Islet precursor cell (in vitro differentiated cells): ENCODE measurements around the gene PAIP2.
"Not testable (repeated sequence)": the region's sequence is repeated elsewhere in the genome, so short reads cannot be mapped to it uniquely, and the experiment has no call there.

Source experiments
- DNase-seq: peaks from one replicate; pipeline ENCODE4 v3.0.0-alpha.2; 2018

PAIP2 gene

DNA sequence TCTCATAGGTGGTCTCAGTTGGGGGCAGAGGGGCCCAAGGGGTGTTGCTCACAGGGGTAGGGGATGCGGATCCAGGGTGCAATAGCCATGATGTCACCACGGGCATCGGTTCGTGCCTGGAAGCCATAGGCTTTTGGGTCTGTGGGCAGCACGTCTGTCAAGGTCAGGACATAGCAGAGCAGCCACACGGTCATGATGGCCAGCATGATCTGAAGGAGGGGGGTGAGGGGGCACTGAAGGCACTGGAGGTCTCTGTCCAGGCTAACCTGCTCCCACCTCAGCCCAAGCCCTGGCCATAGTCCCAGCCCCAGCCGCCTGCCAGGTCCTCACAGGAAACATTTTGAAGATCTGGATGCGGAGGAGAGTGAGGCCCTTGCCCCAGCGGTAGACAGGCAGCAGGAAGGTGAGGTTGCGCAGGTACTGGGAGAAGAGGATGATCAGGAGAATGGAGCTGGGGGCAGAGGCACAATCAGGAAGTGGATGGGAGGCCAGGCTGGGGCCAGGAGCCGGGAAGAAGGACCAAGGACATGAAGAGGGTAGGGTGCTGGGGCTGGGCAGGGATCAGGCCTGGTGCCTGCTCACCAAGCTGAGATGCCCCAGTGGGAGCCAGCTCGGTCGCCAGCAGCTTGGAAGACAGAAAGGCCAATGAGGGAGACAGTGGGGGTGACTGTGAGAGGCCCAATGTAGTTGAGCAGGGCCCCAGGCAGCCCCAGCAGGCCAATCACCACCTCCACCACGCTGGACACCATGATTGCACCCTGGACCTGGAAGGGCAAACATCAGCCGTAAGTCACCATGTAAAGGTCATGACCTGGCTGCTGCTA, 38.2 kb downstream of the PAIP2 start:
- no peak for DNase-seq

DNA sequence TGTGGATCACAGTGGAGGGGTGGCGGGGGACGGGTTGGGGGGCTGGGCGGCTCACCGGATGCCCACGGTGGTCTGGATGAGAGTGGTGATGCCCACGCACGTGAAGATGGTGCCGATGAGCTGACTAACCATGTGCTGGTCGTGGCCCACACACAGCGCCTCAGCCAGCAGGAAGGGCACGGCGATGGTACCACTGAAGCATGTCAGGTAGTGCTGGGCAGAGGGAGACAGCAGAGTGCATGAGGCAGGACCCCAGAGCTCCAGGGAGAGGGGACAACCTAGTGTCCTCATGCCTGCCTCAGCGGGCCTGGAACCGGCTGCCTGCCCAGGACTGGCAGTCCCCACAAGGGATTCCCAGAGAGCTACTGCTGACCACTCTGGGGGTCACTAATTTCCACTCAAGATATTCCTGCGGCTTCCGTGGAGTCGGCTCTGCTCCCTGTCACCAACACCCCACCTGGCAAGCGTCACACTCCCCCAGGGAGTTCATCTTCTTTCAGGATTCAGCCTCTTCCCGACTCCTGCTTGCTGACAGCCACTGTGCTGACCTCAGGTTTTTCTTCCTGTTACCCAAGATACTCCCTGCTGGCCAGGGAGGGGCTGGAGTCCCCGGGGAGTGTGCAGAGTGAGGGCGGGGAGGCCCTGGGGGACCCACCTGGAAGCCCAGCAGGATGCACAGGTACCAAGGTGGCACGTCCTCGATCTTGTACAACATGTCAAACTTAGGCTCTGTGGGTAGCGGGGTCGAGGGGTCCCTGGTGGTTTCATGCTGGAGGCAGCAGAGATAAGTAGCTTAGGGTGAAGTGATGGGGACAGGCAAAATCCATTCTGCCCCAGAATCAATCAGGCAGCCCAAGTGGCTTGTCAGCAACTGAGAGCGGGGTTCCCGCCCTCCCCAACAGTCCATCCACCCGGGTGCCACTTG, 40.4 kb downstream of the PAIP2 start:
- no peak for DNase-seq

DNA sequence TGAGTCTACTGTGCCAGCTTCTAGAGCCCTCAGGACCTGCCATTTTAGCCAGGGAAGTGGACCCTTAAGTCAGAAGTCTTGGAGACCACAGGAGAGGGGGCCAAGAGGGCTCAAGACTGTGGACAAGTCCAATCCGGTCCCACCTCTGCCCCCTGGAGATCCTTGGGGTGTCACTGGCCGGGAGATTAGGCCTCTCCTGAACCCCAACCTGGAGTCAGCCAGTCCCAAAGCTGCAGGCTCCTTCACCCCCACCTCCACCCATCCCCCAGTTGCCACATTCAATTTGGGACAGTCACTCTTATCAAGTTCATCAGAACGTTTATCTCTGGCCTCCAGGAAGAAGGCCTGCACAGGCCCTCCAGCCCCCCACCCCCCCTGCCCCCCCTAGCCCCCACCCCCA, 41.2 kb downstream of the PAIP2 start:
- DNase-seq = no peak

DNA sequence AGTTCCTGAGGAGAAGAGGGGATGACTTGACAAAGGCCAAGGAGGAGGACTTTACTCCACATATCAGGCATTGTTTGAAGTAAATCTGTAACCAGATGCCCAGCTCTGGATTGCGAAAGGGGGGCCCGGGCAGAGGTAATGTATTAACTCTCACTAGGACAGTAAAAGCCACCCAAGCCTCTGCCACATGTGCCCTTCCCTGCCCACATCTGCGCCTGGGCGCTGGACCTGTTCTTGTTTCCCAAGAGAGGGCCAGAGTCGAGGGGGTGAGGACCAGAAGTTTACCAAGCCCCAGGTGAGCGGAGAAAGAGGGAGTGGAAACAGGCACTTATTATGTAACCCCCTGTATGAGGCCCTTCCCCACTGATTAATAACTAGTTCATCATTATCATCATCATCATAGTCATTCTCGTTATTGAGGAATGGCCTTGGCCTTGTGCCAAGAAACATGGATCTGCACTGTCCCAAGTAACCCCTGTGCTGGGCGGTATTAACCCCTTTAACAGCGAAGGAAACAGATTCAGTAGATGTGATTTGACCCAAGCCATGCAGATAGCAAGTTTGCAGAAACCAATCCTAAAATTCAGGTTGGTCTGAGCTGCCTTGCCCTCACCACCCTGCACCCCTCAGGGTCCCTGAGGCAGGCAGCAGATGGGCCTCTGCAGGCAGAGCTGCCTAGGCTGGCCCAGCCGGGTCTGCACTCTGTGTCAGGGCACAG, 41.8 kb downstream of the PAIP2 start, which contains the start of gene SLC23A1:
Gene SLC23A1 (minus strand): TSS at position 23 of the 718 bp plus-strand sequence. CDS start 44 bp downstream, outside the sequence.
- DNase-seq = no peak

DNA sequence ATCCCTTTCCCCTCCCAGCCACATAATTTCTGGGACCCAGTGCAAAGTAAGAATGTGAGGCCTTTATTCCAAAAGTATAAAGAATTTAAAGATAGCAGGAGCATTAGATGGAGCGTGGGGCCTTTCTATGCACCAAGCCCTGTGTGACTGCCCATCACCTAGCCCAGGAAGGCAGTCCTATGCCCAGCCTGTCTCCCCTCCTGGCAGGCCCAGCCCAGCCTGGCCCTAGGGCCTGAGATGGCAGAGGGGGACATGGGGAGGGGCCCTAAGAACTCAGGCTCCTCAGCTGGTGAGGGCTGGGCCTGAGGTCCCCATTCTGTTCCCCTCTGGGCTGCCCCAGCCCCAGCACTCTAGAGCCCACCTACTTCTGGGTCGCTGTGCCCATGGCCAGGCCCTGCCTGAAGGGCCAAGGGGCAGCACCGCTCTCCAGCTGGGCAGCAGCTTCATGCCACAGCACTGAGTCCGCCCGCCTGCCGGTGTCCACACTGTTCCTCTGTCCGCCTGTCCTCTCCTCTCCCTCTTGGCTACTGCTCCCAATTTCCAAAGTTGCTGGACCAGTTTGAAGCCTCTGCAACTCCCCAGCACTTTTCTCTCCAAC, 42.4 kb downstream of the PAIP2 start:
- no peak for DNase-seq

DNA sequence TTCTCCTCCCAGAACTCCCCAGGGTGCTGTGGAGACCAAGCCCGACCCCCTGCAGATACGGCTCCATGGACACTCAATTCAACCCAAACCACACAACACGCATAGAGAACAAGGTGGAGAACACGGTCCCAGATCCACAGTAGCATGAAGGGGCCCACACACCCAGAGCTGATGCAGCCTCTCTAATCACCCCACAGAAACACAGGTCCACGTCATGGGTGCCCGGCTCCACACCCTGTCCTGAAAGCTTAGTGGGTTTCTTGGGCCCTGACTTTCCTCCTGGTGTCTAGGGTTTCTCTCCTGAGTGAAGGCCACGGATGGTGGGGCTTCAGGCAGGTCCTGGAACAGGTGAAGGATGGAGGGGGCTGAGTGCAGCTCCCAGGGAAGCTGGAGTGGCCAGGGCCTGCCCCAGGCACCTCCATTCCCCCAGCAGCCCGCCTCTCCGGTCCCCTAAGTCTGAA, 43.0 kb downstream of the PAIP2 start:
- DNase-seq = no peak

DNA sequence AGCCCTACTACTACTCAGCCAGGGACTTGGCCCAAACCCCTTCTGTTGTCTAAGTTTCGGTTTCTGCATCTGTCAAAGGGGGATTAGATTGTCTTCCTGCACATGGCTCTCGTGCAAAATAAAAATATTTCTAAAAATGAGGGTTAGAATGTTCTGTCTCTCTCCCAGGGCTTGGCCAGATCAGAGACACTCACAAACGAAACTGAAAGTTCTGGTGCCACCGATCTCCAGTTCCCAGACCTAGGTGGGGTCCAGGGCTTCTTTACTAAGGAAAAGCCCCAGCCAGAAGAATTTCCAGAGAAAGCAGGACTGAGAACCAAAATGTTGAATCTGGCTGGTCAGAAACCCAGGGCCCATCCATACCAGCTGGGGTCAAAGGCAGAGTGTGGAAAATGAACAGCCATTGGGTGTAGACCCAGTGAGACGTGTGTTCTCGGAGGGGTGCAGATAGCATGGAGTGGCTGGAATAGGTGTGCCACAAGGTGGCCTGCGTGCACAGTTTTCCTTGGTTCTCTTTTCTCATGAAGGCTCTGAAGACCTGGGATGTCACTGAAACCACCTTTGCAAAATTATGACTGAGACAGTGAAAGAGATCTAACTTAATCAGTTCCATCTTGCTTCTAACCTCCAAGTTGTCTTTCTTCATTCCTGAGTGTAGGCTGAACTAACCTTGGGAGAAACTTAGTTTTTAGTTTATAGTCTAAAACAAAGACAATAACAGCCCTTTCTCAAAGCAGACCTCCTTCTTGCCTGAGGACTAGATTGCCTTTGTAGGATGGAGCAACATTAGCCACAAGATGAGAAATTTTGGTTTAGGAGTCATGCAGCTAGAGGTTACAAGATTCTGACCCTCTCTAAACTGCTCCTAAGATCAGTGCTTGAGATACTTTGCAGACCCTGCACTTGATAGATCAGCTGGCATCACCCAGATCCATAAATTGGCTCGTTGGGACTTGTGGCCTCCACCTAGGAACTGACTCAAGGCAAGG, 43.7 kb downstream of the PAIP2 start:
- DNase-seq = no peak

DNA sequence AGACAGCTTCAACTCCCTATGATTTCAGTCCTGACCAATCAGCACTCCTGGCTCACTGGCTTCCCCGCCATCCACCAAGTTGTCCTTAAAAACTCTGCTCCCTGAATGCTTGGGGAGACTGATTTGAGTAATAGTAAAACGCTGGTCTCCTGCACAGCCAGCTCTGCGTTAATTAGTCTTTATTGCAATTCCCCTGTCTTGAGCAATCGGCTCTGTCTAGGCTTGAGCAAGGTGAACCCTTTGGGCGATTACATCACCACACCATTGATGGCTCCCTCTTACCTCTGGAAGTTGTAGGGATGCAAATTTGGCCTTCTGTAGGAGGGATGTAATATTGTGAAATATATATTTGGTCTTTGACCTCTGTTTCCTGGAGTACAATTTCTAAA, 44.4 kb downstream of the PAIP2 start:
- no peak for DNase-seq

DNA sequence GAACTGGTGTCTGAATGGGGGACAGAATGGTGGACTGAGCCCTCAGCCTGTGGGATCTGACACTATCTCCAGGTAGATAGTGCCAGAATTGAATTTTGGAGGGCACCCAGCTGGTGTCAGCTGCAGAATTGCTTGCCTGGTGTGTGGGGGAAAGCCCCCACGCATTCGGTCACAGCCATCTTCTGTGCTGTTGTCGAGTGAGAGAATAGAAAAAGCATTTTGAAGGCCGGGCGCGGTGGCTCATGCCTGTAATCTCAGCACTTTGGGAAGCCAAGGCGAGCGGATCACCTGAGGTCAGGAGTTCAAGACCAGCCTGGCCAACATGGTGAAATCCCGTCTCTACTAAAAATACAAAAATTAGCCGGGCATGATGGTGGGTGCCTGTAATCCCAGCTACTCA, 45.3 kb downstream of the PAIP2 start:
- not testable (repeated sequence) for DNase-seq

DNA sequence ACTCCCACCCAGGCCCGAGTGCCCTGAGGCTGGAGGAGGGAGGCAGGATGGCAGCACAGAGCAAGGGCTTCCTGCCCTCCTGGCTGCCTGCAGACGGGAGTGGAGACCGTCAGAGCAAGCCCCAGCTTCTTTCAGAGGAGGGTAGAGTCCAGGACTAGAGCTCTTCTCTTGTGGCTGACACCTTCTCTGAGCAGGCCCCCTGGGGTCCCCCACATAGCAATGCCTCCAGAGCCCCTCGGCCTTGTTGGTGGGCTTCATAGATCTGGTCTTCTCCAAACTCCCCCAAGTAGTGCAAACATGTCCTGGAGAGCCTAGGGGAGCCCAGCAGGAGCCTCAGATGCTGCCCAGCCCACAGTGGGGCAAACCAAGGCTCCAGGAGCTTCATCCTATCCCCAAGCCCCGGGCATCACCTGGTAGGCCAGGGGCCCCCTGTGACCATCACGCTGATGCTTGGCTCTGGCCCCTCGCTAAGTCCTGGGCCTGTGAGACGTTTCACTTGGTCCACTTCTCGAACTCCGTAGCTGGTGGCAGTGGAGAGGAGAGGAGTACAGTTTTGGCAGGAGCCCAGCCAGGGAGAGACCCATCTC, 46.0 kb downstream of the PAIP2 start:
- DNase-seq = no peak

DNA sequence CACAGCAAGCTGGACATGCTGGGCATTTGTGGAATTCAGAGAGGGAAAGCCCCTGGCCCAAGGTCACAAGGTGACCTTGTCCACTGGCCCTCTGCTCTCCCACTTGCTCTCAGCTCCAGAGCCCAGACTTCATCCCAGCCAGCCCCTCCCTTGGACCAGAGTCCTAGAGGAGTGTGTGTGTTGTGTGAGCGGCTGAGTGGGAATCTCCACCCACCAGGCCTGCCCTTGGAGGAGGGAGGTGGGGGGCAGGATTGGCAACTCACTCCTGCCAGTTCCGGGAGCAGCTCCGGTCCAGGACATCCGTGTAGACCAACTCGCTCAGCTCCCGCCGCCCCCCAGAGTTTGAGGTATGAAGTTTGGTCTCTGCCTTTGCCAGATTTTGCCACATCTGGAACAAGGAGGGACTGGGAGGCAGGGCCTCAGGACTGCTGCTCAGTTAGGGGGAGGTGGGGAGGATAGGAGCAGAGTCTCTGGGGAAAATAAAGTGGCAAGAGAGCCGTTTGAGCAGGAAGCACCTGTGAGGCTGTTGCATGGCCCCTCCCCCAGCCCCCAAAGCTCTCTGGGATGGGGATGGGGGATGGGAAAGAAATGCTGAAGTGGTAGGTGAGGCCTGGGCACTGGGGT, 46.7 kb downstream of the PAIP2 start:
- peak; percentile 67 for DNase-seq

DNA sequence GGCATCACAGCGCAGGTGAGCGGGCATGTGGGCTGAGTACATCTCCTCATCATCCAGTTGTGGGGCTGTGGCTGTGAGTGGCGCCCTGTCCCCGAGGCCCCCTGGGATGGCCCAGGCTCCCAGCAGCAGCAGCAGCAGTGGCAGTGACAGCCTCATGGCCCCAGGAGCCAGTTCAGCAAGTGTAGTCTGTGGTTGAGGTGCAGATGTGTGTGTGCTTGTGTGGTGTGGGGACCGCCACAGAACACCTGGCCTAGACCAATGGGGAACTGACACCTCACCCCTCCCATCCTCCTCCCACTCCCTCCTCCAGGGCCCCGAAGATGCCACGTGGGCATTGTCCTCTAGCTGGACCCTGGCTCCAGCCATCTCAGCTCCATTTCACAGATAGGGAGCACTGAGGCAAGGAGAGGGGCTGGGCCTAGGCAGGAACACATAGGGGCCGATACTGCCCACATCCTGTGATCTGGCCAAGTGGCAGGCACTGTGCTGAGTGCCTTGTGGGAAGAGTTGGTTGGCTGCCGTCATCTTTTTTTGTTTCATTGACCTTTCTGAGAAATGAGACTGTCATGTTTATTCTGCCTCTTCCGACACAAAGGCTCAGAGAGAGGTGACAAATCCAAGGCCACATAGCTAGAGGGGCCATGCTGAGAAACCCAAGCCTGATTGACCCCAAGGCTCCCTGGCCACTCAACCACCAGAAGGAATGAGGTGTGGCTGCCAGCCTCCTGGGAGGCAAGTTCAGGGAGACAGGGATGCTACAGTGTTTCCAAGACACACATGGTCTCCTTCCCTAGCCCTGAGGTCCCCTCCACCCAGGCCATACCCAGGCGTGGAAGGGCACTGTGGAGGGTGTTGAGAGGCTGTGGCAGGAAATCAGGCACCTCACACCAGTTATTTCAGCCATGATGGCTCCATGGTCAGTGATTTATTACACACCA, 48.3 kb downstream of the PAIP2 start, which contains the start of gene MZB1:
Gene MZB1 (minus strand): TSS at position 213 of the 938 bp plus-strand sequence. CDS start 57 bp downstream, at position 156.
- no peak for DNase-seq

DNA sequence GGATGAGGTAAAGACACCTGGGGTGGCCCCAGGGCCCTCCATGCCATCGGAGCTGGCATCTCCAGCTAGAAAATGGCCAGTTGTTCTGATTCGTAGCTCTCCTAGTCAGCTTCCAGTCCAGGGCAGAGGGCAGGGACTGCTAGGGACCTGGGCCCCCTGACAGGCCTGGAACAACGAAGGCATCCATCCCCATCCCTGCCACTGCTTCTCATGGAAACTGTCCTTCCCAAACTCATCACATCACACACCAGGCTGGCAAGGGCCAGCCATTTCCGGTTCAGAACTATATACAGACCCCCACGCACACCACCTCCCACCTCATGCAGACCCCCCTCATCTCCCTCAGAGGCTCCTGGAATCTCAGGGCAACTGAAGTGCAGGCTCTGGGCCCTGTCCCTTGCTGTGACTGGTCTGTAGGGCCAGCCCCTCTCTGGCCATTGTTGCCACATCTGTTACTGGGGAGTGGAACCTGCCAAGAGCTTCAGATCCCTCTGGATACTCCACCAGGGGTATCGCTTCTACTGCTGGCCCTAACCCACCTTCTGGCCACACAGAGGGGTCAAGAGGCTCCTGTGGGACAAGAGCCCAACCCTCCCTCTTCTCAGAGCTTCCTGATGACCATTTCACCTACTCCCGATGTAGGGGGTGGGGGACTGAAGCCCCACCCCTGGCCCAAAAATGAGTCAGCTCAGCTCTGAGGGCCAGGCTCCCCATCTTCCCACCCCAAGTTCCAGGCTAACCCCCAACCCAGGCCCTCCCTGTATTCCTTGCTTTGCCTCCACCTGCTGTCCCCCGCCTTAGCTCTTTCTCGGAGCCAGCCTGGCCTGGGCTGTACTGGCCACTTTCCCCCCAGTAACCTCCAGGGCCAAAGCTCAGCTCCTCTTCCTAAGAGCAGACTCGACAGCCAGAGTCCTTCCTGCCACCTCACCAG, 49.2 kb downstream of the PAIP2 start:
- no peak for DNase-seq

DNA sequence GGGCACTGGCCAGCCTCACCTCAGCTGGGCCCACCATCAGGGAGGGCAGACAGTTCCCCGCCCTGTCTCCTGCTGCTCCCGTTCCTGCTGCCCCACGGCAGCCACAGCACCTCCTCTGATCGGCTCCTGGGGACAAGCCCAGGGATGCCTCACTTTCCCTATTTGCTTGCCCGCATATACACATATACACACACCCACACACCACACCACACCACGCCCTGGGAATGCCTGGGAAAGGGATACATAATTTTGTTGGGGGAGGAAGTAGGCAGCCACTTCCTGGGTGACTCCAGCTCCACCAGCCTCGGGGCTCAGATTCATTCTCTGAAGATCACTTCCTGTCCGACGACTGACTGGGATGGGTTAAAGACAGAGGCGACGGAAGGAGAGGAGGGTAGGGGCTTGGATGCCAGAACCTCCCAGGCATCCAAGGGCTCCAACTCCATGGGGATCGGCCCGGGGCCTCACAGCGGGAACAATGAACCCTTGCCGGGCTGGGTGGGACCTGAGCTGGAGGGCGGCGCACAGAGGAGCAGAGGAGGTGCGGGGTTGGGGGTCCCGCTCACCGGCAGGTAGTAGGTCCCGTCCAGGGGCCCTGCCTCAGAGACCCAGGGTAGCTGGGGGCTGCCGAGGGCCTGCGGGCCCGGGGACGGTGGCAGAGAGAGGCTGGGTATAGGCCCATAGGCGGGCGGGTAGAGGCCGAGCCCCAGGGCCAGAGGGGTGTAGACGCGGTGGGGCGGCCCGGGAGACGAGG, 50.1 kb downstream of the PAIP2 start:
- DNase-seq = no peak

DNA sequence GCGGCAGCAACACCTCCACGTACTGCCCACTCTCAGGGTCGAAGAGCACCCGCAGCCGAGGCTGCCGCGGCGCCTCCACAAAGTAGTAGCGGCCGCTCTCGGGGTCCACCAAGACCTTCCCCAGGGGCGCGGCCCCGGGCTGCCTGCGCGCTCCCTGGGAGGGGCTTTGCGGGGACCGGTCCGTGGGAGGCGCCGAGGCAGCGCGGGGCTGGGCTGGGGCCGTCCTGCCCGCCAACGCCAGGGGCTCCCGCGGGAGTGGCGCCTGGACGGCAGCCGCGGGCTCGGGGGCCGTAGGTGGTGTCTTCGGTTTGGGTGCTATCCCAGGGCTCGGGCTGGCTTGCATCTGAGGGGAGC, 50.6 kb downstream of the PAIP2 start:
- no peak for DNase-seq

DNA sequence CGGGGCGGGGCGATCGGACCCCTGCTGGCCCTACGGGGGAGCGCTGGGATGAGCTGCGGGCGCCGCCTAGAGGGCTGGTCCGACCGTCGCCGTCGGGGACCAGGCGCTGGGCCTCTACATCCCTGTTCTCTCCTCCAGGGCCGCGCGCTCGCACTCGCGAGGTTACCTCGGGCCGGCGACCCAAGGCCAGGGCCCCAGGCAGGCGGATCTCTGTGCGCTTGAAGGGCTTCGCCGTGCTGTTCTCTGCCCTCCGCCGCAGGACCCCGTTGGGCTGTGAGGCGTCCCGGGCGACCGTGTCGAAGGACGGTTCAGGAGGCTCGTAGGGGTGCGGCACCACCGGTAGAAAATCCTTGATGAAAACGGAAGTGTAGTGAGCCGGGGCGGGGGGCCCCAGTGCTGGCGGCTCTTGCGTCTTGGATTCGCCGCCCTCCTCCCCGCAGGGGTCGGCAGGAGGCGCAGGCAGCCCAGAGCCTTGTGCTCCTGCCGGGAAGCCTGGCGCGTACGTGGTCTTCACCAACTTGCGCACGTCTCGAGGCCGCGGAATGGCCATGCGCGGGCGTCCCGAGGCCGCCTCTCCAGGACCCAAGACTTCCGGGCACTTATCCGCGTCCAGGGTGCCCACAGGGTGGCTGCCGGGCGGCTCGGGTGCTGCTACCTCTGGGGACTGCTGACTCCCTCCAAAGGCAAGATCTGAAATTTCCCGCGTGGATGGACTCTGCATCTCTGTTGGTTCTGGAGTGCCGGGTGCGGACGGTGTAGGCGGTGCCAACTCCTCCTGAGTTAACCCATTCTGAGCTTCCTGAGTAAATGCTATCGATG, 51.2 kb downstream of the PAIP2 start:
- peak; percentile 92 for DNase-seq
